Fibroblast of lung (primary cell): ENCODE data around the gene MIPOL1. TPM values are rescaled to one million over a fixed set of nuclear protein-coding genes. Genes with fewer than 3 reads are reported as not detected.

ENCODE experiments used
- DNase-seq, 2 donors: peaks; one replicate each; pipeline versions ENCODE4 v3.0.0 to v3.0.0-alpha.2; 2010; ENCODE audit warnings: low read depth in 2 of 2
- H2AFZ ChIP-seq: 2 replicates; pipeline ENCODE4 v1.5.1; 2012; ENCODE audit warnings: low read length, control low read depth, inconsistent platforms
- H3K27ac ChIP-seq: 2 replicates; pipeline ENCODE4 v1.5.1; 2011; ENCODE audit warnings: low read length, control low read depth; ENCODE audit not compliant: insufficient read depth
- H3K27me3 ChIP-seq: 2 replicates; pipeline ENCODE4 v1.5.1; 2011; ENCODE audit warnings: mild to moderate bottlenecking, low read length; ENCODE audit not compliant: control insufficient read depth, insufficient read depth
- H3K36me3 ChIP-seq: 2 replicates; pipeline ENCODE4 v1.5.1; 2011; ENCODE audit warnings: low read length; ENCODE audit not compliant: control insufficient read depth, insufficient read depth
- H3K4me1 ChIP-seq: 2 replicates; pipeline ENCODE4 v1.5.1; 2011; ENCODE audit warnings: low read length; ENCODE audit not compliant: control insufficient read depth, insufficient read depth; ENCODE audit errors: extremely low read depth
- H3K4me2 ChIP-seq: 2 replicates; pipeline ENCODE4 v1.5.1; 2011; ENCODE audit warnings: low read length, control low read depth; ENCODE audit not compliant: insufficient read depth; ENCODE audit errors: extremely low read depth
- H3K4me3 ChIP-seq, 4 experiments: fragments of 200-600 bp in 1 of 4; sonication (generic) in 1 of 4; replicated peaks in 1 of 4; 2 replicates each; pipeline ENCODE4 v1.5.1; 2011 to 2016; ENCODE audit warnings: low read length in 4 of 4, low read depth in 3 of 4, mild to moderate bottlenecking in 3 of 4, control low read depth in 2 of 4, inconsistent platforms in 1 of 4, mixed read lengths in 1 of 4; ENCODE audit not compliant: insufficient read depth in 1 of 4; ENCODE audit errors: control extremely low read depth in 1 of 4
- H3K79me2 ChIP-seq: 2 replicates; pipeline ENCODE4 v1.5.1; 2012; ENCODE audit warnings: mild to moderate bottlenecking, low read length, inconsistent platforms; ENCODE audit not compliant: control insufficient read depth, insufficient read depth
- H3K9ac ChIP-seq: 2 replicates; pipeline ENCODE4 v1.5.1; 2011; ENCODE audit warnings: mild to moderate bottlenecking, low read length, control low read depth; ENCODE audit not compliant: insufficient read depth
- H3K9me3 ChIP-seq: 2 replicates; pipeline ENCODE4 v1.5.1; 2012; ENCODE audit warnings: low read depth, low read length; ENCODE audit not compliant: control insufficient read depth, insufficient read depth
- H4K20me1 ChIP-seq: 2 replicates; pipeline ENCODE4 v1.5.1; 2011; ENCODE audit warnings: low read length; ENCODE audit not compliant: control insufficient read depth, insufficient read depth; ENCODE audit errors: extremely low read depth
- CTCF ChIP-seq, 2 donors: IDR thresholded peaks in 1 of 2; conservative IDR thresholded peaks in 1 of 2; 1 replicate in 1 of 2; 2 replicates in 1 of 2; pipeline ENCODE4 v1.5.1; 2011 to 2012; ENCODE audit warnings: low read length in 2 of 2, control low read depth in 1 of 2, inconsistent platforms in 1 of 2, low read depth in 1 of 2, mild to moderate bottlenecking in 1 of 2
- EZH2 ChIP-seq: IDR thresholded peaks from 2 replicates; pipeline ENCODE4 v1.5.1; 2012; ENCODE audit warnings: low read length, control low read depth, mild to moderate bottlenecking; ENCODE audit errors: missing control alignments
- polyA minus RNA-seq: library from RNA; depleted of rRNA, polyadenylated mRNA; stranded (reverse); fragments of >200 nt; gene quantifications from 2 replicates; pipeline ENCODE4 v1.2.3, GENCODE V29; 2011; ENCODE audit warnings: low replicate concordance
- polyA plus RNA-seq, 2 donors: library from polyadenylated mRNA; depleted of rRNA in 1 of 2; stranded (reverse) in 1 of 2; unstranded in 1 of 2; fragments of >200 nt; gene quantifications; 2 replicates each; pipeline ENCODE4 v1.2.1, GENCODE V29; 2011 to 2012; ENCODE audit warnings: missing spikeins in 1 of 2
- total RNA-seq: library from RNA; depleted of rRNA; stranded (reverse); fragments of >200 nt; gene quantifications from 2 replicates; pipeline ENCODE4 v1.2.1, GENCODE V29; 2014

Gene MIPOL1, protein sequence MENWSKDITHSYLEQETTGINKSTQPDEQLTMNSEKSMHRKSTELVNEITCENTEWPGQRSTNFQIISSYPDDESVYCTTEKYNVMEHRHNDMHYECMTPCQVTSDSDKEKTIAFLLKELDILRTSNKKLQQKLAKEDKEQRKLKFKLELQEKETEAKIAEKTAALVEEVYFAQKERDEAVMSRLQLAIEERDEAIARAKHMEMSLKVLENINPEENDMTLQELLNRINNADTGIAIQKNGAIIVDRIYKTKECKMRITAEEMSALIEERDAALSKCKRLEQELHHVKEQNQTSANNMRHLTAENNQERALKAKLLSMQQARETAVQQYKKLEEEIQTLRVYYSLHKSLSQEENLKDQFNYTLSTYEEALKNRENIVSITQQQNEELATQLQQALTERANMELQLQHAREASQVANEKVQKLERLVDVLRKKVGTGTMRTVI
- total RNA-seq (8.6 and 9.0 TPM in 2 replicates), polyA plus RNA-seq (4.3 and 6.4 TPM in 2 replicates), polyA minus RNA-seq (1.6 TPM in 1 of 2 replicates, not detected in the other)
- 3.5 and 4.2 TPM in 2 replicates for polyA plus RNA-seq (2012)

GRCh38 chr14:37197421-37198272 lies at the start of gene MIPOL1:
Gene MIPOL1, plus strand, starts transcription at chr14:37197937. Its CDS starts 49,952 bp downstream, at chr14:37247889.
- peak; percentile 89 to 92 for DNase-seq
- Histone ChIP-seq H3K9me3 (no peaks in the 10 kb centered on the region), H3K79me2 (no peaks in the 10 kb centered on the region), H3K4me3 (peak within 1 kb of the TSS; percentile 55 to 88 (median 68)), H3K27ac (peak within 1 kb of the TSS; percentile 68), H3K4me2 (peak within 1 kb of the TSS; percentile 87), H3K36me3 (no peaks in the 10 kb centered on the region), H3K27me3 (no peaks in the 10 kb centered on the region), H3K4me1 (no peaks in the 10 kb centered on the region), H3K9ac (peak within 1 kb of the TSS; percentile 80), H4K20me1 (no peaks in the 10 kb centered on the region), H2AFZ (peak within 1 kb of the TSS; percentile 87)
- TF ChIP-seq EZH2: no peak
- peak; percentile 28 to 44 for TF ChIP-seq CTCF (conservative IDR thresholded peaks at IDR 0.05 in 1 of 2, IDR thresholded peaks at IDR 0.05 in 1 of 2; ENCODE audit: low read depth in 1 of 2, low read length in 2 of 2)

GRCh38 chr14:37150414-37150813 lies 47.3 kb upstream of the MIPOL1 start:
- no peaks in the 10 kb centered on the region for H3K4me1 ChIP-seq
- no peaks in the 10 kb centered on the region for H3K27me3 ChIP-seq
- H3K79me2 ChIP-seq: no peaks in the 10 kb centered on the region
- peak overlapping the region; percentile 48 for H3K4me2 ChIP-seq
- DNase-seq: peak; percentile 34 to 67
- H2AFZ ChIP-seq: no peak overlapping the region
- TF ChIP-seq EZH2 (no peak), CTCF (conservative IDR thresholded peaks at IDR 0.05 in 1 of 2, IDR thresholded peaks at IDR 0.05 in 1 of 2; ENCODE audit: low read depth in 1 of 2, low read length in 2 of 2) (peak; percentile 24 to 65)
- no peak overlapping the region for H3K27ac ChIP-seq
- no peaks in the 10 kb centered on the region for H3K9me3 ChIP-seq
- no peaks in the 10 kb centered on the region for H4K20me1 ChIP-seq
- no peak overlapping the region for H3K9ac ChIP-seq
- no peaks in the 10 kb centered on the region for H3K36me3 ChIP-seq
- H3K4me3 ChIP-seq: no peak overlapping the region

- no peak overlapping the region for H3K27ac ChIP-seq
- no peaks in the 10 kb centered on the region for H3K4me1 ChIP-seq
- no peaks in the 10 kb centered on the region for H3K79me2 ChIP-seq
- no peak overlapping the region for H3K4me3 ChIP-seq
- H3K4me2 ChIP-seq: no peak overlapping the region
- H3K9ac ChIP-seq: no peak overlapping the region
- H2AFZ ChIP-seq: no peak overlapping the region
- no peaks in the 10 kb centered on the region for H3K36me3 ChIP-seq
- H3K9me3 ChIP-seq: no peaks in the 10 kb centered on the region
- no peak for DNase-seq
- TF ChIP-seq CTCF (conservative IDR thresholded peaks at IDR 0.05 in 1 of 2, IDR thresholded peaks at IDR 0.05 in 1 of 2; ENCODE audit: low read depth in 1 of 2, low read length in 2 of 2) (no peak), EZH2 (no peak)
- no peaks in the 10 kb centered on the region for H3K27me3 ChIP-seq
- no peaks in the 10 kb centered on the region for H4K20me1 ChIP-seq
Measured at GRCh38 chr14:37153005-37153404, 44.7 kb upstream of the MIPOL1 start.
